ENCODE results near the gene FREM1.

FREM1 gene

DNA sequence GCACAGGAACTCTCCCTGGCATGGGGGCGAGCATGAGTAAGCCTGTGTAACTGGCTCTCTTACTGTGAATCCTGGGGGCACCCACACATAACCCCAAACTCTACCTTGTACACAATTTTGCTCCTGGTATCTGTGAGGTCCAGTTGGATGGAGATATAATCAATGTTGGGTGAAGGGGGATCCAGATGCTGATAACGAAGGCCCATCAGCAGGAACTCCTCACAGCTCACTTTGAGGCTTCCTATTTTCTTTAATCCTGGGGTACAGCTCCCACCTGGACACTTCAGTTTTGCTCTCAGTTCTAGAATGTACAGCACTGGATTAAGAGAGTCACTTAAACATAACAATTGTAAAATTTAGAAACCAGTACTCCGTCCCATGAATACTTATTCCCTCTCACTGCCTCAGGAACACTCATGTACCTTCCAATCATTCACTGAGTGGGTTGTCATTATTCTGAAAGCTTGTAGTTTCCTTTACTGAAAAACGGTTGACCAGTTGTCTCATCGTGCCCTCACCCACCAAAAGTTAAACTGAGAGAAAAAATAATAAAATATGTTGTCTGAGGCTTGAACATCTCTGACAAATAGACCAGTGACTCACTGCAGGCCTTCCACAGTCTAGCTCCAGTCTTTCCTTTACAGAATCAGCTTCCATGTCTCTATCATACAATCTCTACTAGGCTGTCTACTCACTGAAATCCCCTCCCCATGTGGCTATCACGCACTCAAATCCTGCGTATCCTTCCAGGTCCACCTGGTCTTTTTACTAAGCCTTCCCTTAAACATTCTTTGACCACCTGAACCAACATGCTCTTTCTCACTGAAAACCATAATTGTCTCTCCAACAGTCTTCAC is 52.6 kb downstream of the FREM1 start:
- DNase-seq = no peak
- H3K36me3 ChIP-seq (replicated peaks) = no peaks in the 10 kb centered on the region
- in situ Hi-C loops (cut with HindIII; ENCODE audit: low pct_ligation_motif_present, low sequenced_read_pairs) = no loop called here
- TF ChIP-seq, protein P1, sequence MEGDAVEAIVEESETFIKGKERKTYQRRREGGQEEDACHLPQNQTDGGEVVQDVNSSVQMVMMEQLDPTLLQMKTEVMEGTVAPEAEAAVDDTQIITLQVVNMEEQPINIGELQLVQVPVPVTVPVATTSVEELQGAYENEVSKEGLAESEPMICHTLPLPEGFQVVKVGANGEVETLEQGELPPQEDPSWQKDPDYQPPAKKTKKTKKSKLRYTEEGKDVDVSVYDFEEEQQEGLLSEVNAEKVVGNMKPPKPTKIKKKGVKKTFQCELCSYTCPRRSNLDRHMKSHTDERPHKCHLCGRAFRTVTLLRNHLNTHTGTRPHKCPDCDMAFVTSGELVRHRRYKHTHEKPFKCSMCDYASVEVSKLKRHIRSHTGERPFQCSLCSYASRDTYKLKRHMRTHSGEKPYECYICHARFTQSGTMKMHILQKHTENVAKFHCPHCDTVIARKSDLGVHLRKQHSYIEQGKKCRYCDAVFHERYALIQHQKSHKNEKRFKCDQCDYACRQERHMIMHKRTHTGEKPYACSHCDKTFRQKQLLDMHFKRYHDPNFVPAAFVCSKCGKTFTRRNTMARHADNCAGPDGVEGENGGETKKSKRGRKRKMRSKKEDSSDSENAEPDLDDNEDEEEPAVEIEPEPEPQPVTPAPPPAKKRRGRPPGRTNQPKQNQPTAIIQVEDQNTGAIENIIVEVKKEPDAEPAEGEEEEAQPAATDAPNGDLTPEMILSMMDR (IDR thresholded peaks at IDR 0.05; ENCODE audit: low read depth, low read length, missing control alignments) = no peak
- no peak overlapping the region for H3K4me3 ChIP-seq (ENCODE audit: low read depth, low read length)
- no peak overlapping the region for H3K27ac ChIP-seq
- H3K27me3 ChIP-seq (replicated peaks) = no peaks in the 10 kb centered on the region

DNA sequence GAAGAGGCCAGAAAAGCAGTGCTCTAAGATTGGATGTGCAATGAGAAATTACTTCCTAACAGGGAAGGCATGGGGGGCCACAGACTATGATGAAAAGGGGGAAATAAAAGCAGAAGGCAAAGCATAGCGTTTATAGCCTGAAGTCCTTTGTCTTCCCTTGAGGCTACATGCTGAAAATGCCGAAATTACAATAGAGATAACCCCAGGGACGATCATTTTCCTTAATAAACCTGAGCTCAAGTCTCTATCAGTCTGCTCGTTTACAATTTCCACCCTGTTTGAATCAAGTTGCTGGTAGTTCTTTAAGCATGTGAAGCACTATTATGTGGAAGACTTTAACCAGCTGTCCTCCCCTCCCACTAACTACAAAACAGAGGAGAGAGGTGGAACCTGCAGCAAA is 60.4 kb downstream of the FREM1 start:
- in situ Hi-C loops (cut with HindIII; ENCODE audit: low pct_ligation_motif_present, low sequenced_read_pairs) = no loop called here
- TF ChIP-seq, protein P1 (IDR thresholded peaks at IDR 0.05; ENCODE audit: low read depth, low read length, missing control alignments) = no peak

DNA sequence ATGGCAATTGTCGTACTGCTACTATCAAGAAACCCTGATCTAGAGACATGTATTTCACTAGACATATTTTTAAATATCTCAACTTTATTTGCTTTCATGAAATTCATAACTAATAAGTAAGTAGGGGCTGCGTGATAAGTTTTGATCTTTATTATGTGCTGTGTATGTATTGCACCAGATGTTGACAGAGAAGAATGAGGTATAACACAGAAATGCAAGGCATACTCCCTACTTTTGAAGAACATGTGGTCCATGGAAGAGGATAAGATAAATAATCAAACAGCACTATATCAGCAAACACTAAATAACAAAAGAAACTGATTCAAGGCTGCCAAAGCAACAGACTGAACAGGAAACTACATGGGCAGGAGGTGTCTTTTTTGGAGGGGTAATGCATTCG is 60.9 kb downstream of the FREM1 start:
- in situ Hi-C loops (cut with HindIII; ENCODE audit: low pct_ligation_motif_present, low sequenced_read_pairs) = no loop called here
- no peak for DNase-seq
- TF ChIP-seq, protein P1 (IDR thresholded peaks at IDR 0.05; ENCODE audit: low read depth, low read length, missing control alignments) = no peak
- Histone ChIP-seq H3K27ac (no peak overlapping the region), H3K27me3 (replicated peaks) (no peaks in the 10 kb centered on the region), H3K36me3 (replicated peaks) (no peaks in the 10 kb centered on the region), H3K4me3 (ENCODE audit: low read depth, low read length) (no peak overlapping the region)

More for the DNA sequence above, 60.4 kb downstream of the FREM1 start:
- Histone ChIP-seq H3K4me3 (ENCODE audit: low read depth, low read length) (no peak overlapping the region), H3K36me3 (replicated peaks) (no peaks in the 10 kb centered on the region), H3K27ac (no peak overlapping the region), H3K27me3 (replicated peaks) (no peaks in the 10 kb centered on the region)
- no peak for DNase-seq

DNA sequence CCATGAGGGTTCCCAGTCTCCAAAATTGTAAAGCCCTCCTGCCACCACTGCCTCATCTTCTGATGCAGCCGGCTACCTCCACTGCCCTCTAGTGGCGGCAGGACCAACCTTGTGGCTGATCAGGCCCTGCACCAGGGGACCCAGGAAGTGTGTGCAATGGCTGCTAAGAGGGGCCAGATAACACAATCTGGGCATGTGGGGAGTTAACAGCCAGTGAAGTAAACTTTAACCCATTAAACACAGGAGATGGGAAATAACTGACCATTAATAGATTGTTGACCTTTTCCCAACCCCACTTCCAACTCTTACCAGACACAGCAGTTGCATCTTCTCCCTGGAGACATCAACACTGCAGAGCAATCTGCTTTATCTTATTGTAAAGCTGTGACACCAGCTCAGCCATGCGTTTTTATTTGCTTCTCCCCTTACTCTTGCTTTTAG is 63.3 kb downstream of the FREM1 start:
- in situ Hi-C loops (cut with HindIII; ENCODE audit: low pct_ligation_motif_present, low sequenced_read_pairs) = no loop called here
- no peak overlapping the region for H3K27ac ChIP-seq

DNA sequence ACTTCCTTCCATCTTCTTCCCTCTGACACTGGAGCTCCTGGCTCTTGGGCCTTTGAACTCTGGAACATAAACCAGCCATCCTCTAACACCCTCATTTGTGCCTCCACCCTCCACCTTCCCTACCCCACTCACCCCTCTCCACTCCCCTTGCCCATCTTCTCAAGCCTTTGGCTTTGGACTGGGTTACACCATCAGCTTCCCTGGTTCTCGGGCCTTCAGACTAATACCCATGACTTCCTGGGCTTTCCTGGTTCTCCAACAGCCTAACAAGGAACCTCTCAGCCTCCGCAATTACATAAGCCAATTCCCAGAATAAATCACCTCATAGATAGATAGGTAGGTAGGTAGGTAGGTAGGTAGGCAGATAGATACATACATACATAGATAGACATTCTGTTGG is 67.1 kb downstream of the FREM1 start:
- Histone ChIP-seq H3K27me3 (replicated peaks) (no peaks in the 10 kb centered on the region), H3K27ac (no peak overlapping the region), H3K4me3 (ENCODE audit: low read depth, low read length) (no peak overlapping the region), H3K36me3 (replicated peaks) (no peaks in the 10 kb centered on the region)
- no peak for DNase-seq
- TF ChIP-seq, protein P1 (IDR thresholded peaks at IDR 0.05; ENCODE audit: low read depth, low read length, missing control alignments) = no peak
- in situ Hi-C loops (cut with HindIII; ENCODE audit: low pct_ligation_motif_present, low sequenced_read_pairs) = no loop called here

More for the DNA sequence above, 63.3 kb downstream of the FREM1 start:
- Histone ChIP-seq H3K27me3 (replicated peaks) (no peaks in the 10 kb centered on the region), H3K4me3 (ENCODE audit: low read depth, low read length) (no peak overlapping the region), H3K36me3 (replicated peaks) (no peaks in the 10 kb centered on the region)
- TF ChIP-seq, protein P1 (IDR thresholded peaks at IDR 0.05; ENCODE audit: low read depth, low read length, missing control alignments) = peak; percentile 95
- peak; percentile 64 for DNase-seq

All from brain microvascular endothelial cell (primary cell).